ENCODE measurements around the gene MON1B.
"Not testable (repeated sequence)": the region's sequence is repeated elsewhere in the genome, so short reads cannot be mapped to it uniquely, and the experiment has no call there.

The MON1B gene

GRCh38 chr16:77190478-77191258 lies at the start of gene MON1B:
Gene MON1B (plus strand): TSS chr16:77191190. CDS start chr16:77191486, 296 bp downstream.
- peak; percentile 94 for DNase-seq

DNA sequence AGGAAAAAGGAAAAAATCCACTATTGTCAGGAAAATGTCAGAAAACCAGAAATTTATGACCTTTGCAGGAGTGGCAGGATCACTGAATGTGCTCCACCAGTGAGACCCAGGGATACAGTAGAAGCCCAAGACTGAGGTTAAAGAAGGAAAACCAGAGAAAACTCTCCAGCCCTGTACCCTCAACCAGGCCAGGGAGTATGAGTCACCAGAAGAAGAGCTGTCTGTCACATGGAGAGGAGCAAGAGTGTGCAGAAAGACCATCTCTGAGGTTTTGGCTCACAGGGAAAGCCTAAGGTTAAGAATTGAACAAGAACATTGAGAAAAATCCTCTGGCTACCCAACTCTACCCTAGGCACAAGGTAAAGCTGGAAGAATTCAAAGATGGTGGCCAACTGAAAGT lies 47.6 kb upstream of the MON1B start:
- DNase-seq, result no peak

- no peak for DNase-seq
Measured at GRCh38 chr16:77148121-77148520, 42.9 kb upstream of the MON1B start.

DNA sequence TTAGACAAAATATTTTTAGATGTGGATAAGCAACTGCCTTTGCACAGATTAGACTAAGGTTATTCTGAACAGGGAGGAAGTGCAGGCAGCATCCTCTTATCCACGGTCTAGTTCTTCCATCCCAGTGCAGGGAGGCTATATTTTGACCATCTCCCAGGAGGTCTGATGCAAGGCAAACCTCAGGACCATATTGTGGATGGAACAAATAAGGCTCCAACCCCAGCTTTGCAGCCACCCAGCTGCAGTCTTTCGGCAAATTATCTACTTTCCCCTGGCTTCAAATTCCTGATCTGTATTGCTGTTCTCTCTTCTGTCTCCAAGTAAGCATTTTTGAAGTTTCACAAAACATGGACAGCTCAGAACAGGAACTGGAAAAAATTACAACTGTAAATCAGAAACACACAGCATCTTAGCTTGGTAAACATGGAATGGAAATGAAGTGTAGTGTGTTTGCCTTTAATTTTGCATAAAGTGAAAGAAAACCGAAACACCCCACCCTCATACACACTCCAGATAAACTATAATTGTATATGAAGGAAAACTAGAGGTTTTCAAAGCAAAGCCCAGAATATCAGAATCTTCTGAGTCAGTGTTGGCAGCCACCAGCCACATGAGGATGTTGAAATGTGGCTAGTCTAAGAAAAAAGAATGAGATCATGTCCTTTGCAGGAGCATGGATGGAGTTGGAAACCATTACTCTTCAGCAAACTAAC lies 33.5 kb upstream of the MON1B start:
- no peak for DNase-seq

DNA sequence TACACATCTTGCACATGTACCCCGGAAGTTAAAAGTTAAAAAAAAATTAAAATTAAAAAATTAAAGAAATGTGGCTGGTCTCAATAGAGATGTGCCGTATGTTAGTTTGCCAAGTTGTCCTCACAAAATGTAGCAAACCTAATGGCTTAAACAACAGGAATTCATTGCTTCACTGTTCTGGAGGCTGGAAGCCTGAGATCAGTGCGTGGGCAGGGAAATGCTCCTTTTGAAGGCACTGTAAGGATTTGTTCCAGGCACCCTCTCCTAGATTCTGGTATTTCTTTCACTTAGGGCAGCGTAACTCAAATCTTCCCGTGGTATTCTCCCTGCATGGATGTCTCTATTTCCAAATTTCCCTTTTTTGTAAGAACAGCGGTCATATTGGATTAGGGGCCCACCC lies 32.7 kb upstream of the MON1B start:
- no peak for DNase-seq

DNA sequence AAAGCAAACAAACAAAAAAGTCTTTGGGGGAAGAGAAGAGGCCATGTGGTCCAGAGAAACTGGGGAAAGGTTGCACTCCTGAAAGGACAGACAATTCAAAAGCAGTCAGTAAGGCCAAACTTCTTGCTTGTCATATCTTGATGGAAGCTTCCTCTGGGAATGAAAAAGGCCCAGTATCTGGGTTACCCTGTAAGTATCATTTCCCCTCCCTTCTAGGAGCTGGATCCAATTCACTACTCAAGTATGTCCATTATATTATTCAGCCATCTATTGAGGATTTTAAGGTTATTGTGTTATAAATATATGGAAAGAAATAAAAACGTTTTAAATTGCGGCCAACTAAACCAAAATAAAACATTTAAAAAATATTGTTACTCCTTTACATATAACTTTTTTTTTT lies 26.0 kb upstream of the MON1B start:
- DNase-seq, result no peak

DNA sequence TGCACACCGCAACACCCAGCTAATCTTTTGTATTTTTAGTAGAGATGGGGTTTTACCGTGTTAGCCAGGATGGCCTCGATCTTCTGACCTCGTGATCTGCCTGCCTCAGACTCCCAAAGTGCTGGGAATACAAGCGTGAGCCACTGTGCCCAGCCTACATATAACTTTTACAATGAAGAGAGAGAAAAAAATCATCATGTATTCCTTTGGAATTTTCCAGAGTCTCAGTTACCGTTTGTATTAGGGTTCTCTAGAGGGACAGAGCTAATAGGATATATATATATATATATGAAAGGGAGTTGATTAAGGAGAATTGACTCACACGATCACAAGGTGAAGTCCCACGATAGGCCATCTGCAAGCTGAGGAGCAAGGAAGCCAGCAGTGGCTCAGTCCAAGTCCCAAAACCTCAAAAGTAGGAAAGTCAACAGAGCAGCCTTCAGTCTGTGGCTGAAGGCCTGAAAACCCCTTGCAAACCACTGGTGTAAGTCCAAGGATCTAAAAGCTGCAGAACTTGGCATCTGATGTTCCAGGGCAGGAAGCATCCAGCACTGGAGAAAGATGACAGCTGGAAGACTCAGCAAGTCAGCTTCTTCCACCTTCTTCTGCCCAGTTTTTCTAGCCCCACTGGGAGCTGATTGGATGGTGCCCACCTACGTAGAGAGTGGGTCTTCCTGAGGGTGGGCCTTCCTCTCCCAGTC lies 25.3 kb upstream of the MON1B start:
- DNase-seq, result not testable (repeated sequence)

DNA sequence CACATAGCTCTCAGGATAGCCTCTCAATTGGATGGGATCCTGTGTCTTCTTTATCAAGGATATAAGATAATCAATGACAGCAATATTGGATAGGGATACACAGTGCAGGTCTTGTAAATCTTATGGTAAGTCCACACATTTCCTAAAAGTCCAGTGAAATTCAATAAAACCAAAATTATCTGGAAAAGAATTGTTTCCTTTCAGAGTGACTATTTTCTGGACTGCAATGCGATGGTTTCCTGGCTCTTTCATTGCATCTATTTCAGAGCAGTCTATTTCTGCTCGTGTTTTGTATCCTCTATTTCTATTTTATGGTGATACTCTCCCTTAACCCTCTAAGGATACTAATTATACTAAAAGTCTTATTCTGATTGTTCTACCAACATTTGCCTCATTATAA lies 24.3 kb upstream of the MON1B start:
- DNase-seq, result no peak

DNA sequence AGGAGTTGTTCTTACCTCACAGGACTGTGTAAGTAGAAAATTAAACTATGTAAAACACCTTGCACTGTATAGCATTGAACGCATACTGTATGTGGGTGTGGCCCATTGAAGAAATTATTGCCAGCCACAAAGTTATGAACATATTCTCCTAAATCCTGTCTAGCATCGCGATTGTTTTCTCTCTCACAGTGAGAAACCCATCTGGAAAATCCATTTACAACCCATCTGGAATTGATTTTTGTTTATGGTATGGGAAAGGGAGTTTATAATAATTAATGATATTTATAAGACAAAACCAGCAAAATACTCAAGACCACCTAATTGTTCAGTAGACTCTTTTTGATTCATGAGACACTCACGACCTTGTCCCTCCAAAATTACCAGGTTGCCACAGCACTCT lies 22.1 kb upstream of the MON1B start:
- no peak for DNase-seq

GRCh38 chr16:77169650-77170236 lies 21.2 kb upstream of the MON1B start:
- DNase-seq, result peak; percentile 64

DNA sequence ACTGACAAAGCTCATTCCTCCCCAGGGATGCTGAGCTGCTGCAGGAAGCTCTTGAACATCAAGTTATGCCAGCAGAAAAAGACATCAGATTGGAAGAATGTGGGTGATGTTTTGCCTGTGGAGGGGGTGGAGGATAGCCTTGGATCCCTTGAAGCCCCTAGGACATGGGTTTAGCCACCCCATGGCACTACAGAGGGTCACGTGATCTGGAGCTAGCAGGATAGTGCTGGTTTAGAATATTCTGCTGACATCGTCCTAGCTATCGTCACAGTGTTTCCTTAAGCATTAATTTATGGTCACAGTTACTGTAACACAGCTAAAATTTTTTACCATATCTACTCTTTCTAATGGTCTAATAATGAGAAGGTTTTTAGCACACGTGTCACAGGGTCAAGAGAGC lies 20.2 kb upstream of the MON1B start:
- DNase-seq, result no peak

- no peak for DNase-seq
Measured at GRCh38 chr16:77171745-77172635, 19.0 kb upstream of the MON1B start.

GRCh38 chr16:77172951-77173350 lies 18.0 kb upstream of the MON1B start:
- DNase-seq, result no peak

- DNase-seq, result no peak
Measured at GRCh38 chr16:77183137-77183536, 7.9 kb upstream of the MON1B start.

- not testable (repeated sequence) for DNase-seq
Measured at GRCh38 chr16:77186298-77186697, 4.7 kb upstream of the MON1B start.

DNA sequence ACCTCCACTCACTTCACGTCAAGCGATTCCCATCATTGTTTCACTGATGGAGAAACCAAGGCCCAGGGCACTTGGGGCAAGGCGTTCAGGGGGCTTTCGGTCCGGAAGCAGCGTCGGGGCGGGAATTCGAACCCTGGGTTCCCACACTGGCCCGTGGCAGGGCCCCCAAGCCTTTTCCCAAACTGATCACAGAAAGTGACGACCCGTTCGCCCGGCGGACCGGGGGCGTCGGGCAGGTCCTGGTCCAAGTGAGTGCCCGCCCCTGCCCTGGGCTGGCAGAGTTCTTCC lies 856 bp upstream of the MON1B start:
- no peak for DNase-seq

GRCh38 chr16:77191259-77191969 lies 424 bp downstream of the MON1B start:
- peak; percentile 39 for DNase-seq

GRCh38 chr16:77193377-77193776 lies 2.4 kb downstream of the MON1B start:
- DNase-seq, result no peak

GRCh38 chr16:77194295-77195231 lies 3.6 kb downstream of the MON1B start:
- no peak for DNase-seq

GRCh38 chr16:77195411-77195810 lies 4.4 kb downstream of the MON1B start:
- DNase-seq, result no peak

GRCh38 chr16:77197747-77198146 lies 6.8 kb downstream of the MON1B start:
- no peak for DNase-seq

Data from stimulated activated CD4-positive, alpha-beta T cell treated with anti-CD3 and anti-CD28 coated beads, Interleukin-15, amount 100 ng/mL, for 24 hours (primary cell).